Kidney epithelial cell (primary cell): Measurements from ENCODE around the gene CD63. TPM values are rescaled to one million over a fixed set of nuclear protein-coding genes. Genes with fewer than 3 reads are reported as not detected.

Experiments
- DNase-seq: peaks from one replicate; pipeline ENCODE4 v3.0.0-alpha.2; 2010; ENCODE audit warnings: low read depth
- H3K27me3 ChIP-seq: 2 replicates; pipeline ENCODE4 v1.6.0; 2011; ENCODE audit warnings: low read length; ENCODE audit not compliant: control insufficient read depth, insufficient read depth
- H3K36me3 ChIP-seq: 2 replicates; pipeline ENCODE4 v1.5.1; 2011; ENCODE audit warnings: low read length; ENCODE audit not compliant: control insufficient read depth, insufficient read depth
- H3K4me3 ChIP-seq: 2 replicates; pipeline ENCODE4 v1.5.1; 2011; ENCODE audit warnings: low read depth, mild to moderate bottlenecking, control low read depth, low read length
- CTCF ChIP-seq: IDR thresholded peaks from 2 replicates; pipeline ENCODE4 v1.5.1; 2011; ENCODE audit warnings: mild to moderate bottlenecking, moderate library complexity, low read length, control low read depth, inconsistent platforms; ENCODE audit not compliant: insufficient read depth, poor library complexity, severe bottlenecking
- total RNA-seq: library from RNA; depleted of rRNA; stranded (reverse); fragments of >200 nt; gene quantifications from 2 replicates; pipeline ENCODE4 v1.2.3, GENCODE V29; 2015

The CD63 gene
- total RNA-seq, 1 donor from 2014 or later = 1,149 TPM

GRCh38 chr12:55712700-55713415 is 16.0 kb downstream of the CD63 start:
- Histone ChIP-seq H3K27me3 (peaks cover 4% of the 10 kb centered on the region), H3K36me3 (no peaks in the 10 kb centered on the region), H3K4me3 (no peak overlapping the region)
- TF ChIP-seq CTCF = no peak
- no peak for DNase-seq

- Histone ChIP-seq H3K4me3 (no peak overlapping the region), H3K27me3 (peaks cover 6% of the 10 kb centered on the region), H3K36me3 (no peaks in the 10 kb centered on the region)
- DNase-seq = no peak
- TF ChIP-seq CTCF = no peak
These were observed 16.8 kb downstream of the CD63 start for GRCh38 chr12:55711786-55712553.

- no peak for TF ChIP-seq CTCF
These were observed 20.0 kb downstream of the CD63 start for GRCh38 chr12:55708695-55709233.

GRCh38 chr12:55707841-55708694 is 20.7 kb downstream of the CD63 start, which contains the start of gene ITGA7:
Gene ITGA7 (minus strand): TSS chr12:55707904. CDS start chr12:55707682, 222 bp downstream.
- Histone ChIP-seq H3K27me3 (peaks cover 6% of the 10 kb centered on the region), H3K36me3 (no peaks in the 10 kb centered on the region), H3K4me3 (peak within 1 kb of the TSS; percentile 48)
- no peak for DNase-seq
- no peak for TF ChIP-seq CTCF

More at GRCh38 chr12:55708695-55709233, 20.0 kb downstream of the CD63 start:
- H3K27me3 ChIP-seq = peaks cover 6% of the 10 kb centered on the region
- no peaks in the 10 kb centered on the region for H3K36me3 ChIP-seq
- no peak for DNase-seq
- H3K4me3 ChIP-seq = no peak overlapping the region

GRCh38 chr12:55707219-55707671 is 21.6 kb downstream of the CD63 start:
- H3K4me3 ChIP-seq = peak overlapping the region; percentile 48
- no peak for DNase-seq
- no peak for TF ChIP-seq CTCF
- peaks cover 6% of the 10 kb centered on the region for H3K27me3 ChIP-seq
- H3K36me3 ChIP-seq = no peaks in the 10 kb centered on the region
